HG03432 (cell line): Measurements from ENCODE around the gene RTL10.
"Not testable (repeated sequence)": the region's sequence is repeated elsewhere in the genome, so short reads cannot be mapped to it uniquely, and the experiment has no call there.

ENCODE experiments used
- ATAC-seq: cut with Tn5 transposase; IDR thresholded peaks from one replicate; pipeline ENCODE4 v1.9.1; 2021; ENCODE audit warnings: mild to moderate bottlenecking, moderate library complexity; ENCODE audit not compliant: unreplicated experiment

RTL10 gene

DNA sequence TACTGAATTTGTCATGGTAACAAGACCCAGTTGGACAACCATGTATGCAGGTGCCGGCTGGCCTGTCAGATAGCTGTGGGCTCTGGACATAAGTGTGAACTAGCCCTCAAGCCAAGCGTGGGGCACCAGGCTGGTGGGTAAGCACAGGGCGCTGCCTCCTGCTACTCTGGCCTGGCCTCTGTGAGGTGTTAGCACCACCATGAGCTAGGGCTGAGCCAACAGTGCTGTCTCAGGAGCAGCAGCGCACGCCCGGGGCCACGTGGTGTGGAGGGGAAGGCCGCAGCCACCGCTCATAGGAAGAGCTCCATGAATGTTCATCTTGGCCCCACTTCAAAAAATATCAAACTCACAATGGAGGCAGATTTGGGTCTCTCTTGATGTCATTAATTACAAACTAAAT is 35.3 kb upstream of the RTL10 start:
- no peak for ATAC-seq

- ATAC-seq: no peak
Observed at GRCh38 chr22:19888131-19888746, 33.6 kb upstream of the RTL10 start.

DNA sequence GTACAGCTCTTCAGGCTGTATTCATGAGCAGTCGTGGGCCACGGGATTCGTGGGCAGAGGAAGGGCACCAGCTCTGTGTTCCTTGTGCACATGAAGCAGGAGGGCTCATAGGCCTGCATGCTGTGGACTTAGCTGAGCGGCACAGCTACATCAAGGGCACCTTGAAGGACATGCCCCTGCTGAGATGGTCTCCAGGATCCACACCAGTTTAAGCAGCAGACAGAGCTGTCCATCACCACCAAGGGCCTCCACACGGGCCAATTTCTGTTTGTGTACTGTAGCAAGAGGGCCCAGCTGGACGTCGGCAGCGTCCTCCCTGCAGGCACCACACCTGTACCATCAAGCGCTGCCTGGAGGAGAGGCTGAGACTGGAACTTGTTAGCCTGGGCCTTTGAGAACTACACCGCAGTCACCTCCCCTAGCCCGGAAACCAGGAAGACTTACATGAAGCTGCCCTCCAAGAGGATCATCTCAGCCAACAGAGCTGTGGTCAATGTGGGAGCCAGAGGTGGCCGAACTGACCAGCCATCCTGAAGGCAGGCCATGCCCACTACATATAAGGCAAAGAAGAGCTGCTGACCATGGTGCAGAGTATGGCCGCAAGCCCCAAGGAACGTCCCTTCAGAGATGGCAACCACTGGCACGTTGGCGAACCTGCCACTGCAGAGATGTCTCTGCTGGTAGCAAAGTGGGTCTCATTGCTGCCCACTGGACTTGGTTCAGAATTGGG is 32.7 kb upstream of the RTL10 start:
- ATAC-seq: no peak

DNA sequence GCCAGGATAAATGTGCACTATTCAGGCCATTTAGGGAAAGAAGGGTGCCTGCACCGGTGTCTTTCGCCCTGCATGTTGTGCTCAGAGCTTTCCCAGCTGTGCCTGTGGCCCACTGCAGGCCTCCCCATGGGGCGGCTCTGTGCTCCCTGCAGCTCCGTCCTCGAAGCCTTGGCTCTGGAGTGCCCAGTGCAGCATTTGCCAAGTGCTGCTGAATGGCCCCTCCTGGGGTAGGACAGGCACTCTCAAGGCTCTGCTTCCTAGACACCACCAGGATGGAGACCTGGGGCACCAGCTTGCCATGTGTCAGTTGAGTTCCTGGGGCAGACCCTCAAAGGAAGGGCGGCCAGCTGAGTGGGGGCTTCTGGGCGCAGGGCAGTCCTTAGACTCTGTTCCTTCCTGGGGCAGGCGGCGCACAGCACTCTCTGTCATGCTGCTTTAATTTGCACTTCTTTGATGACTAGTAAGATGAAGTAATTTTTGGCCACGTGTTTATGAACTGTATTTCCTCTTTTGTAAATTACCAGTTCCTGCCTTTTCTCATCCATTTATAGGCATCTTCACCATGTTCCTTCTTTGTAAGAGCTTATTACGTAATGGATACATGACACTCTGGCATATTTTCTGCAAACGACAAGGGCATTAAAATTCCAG is 32.1 kb upstream of the RTL10 start:
- ATAC-seq: no peak

DNA sequence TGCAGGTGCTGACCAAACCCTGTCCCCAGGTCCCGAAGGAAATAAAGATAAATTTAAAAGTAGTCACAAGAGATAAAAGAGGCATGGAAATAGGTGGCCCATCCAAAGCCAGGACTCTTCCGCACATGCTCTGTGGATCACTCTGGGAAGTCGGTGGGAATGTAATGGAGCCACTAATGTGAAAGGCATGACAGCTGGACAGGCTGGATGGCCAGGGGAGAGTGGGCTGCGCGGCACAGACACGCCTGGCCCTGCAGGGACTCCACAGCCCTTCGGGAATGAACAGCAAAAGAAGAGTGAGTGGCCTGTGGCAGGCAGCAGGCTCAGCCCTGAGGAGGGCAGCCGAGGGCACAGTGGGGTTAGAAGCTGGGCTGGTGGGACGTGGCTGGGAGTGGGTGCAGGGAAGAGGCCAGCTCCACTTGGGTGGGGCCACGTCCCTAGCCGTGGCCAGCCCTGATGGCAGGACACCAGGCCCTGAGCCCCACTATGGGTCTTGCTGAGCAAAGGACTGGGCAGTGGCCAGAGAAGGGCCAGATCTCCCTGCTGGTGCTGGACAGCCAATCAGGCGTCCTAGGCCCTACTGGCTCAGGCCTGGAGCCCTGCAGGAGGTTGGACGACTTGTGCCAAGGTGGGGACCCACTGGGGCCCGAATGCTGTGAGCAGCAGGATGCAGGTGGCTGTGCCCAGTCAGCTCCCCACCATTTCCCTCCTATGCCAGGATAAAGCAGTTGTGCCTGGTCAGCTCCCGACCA is 31.3 kb upstream of the RTL10 start:
- no peak for ATAC-seq

DNA sequence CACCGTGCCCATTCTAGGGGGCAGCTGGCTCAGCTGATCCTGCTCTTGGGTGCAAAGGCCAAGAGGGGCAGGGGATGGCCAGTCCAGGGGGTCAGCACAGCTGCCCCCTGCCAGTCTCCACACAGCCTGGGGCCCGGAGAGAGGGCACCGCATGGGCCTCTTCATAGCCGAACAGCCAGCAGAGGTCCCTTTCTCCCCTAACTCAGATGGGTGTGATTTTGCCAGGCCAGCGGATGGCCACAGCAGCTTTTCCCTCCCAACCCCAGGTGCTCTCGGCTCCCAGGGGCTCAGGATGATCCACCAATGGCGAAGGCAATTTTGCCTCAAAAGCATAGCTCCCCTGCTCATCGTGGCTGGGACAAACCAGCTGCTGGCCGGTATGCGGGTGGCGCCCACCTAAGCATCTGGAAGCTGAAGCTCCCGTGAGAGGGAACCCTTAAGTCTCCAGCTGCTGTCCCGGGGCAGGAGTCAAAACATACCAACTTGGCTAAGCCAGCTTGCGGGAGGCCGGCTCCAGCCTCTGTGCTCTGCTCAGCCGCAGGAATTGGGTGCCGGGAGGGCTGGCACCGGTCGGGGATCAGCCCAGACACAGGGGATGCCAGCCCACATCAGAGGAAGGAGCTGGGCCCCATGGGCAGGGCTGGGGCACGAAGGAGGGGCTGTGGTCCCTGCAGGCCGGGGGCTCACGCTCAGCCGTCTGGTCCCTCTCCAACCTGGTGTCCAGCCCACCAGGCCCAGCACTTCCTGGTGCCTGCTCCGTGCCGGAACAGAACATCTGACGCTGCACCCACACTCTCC is 30.5 kb upstream of the RTL10 start:
- ATAC-seq: no peak

DNA sequence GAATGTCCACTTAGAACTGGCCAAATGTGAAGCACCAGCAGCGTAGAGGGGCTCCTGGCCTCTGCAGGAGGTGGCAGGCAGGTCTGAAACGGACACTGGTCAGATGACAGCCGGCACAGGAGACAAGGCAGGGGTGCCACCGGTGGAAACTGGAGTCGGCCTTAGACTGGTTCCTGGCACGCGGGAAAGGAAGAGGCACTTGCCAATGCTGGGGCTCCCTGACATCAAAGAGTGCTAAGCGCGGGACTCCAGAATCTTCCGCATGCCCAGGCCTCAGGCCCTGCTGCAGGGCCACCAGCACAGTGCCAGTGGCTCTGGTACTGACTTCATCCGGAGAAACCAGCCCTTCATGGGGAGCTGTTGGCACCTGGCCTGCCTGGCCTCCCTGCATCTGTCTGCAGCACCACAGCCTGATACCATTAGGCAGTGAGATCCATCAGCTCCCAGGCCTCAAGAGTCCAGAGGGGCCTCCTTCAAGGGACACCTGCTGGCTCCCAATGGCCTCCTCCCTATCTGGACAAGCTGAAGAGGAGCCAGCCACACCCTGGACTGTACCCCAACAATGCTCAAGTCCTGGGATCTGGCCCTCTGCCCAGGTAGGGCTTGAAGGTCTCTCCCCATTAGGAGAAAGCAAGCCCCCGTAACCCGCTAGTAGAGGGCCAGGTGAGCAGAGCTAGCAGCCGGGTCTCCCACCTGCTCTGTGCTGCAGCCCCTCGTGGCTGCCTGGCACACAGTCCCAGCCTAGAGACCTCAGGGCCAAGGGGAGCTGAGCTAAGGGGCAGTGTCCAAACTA is 29.7 kb upstream of the RTL10 start:
- ATAC-seq: no peak

DNA sequence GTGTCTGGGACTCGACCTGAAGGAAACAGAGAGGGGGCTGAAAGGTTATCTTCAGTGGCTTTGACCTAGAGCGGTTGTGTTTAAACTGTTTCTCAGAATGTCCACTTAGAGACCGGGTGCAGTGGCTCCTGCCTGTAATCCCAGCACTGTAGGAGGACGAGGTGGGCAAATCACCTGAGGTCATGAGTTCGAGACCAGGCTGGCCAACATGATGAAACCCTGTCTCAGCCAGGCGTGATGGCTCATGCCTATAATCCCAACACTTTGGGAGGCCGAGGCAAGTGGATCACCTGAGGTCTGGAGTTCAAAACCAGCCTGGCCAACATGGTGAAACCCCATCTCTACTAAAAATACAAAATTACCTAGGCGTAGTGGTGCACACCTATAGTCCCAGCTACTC is 28.8 kb upstream of the RTL10 start:
- not testable (repeated sequence) for ATAC-seq

DNA sequence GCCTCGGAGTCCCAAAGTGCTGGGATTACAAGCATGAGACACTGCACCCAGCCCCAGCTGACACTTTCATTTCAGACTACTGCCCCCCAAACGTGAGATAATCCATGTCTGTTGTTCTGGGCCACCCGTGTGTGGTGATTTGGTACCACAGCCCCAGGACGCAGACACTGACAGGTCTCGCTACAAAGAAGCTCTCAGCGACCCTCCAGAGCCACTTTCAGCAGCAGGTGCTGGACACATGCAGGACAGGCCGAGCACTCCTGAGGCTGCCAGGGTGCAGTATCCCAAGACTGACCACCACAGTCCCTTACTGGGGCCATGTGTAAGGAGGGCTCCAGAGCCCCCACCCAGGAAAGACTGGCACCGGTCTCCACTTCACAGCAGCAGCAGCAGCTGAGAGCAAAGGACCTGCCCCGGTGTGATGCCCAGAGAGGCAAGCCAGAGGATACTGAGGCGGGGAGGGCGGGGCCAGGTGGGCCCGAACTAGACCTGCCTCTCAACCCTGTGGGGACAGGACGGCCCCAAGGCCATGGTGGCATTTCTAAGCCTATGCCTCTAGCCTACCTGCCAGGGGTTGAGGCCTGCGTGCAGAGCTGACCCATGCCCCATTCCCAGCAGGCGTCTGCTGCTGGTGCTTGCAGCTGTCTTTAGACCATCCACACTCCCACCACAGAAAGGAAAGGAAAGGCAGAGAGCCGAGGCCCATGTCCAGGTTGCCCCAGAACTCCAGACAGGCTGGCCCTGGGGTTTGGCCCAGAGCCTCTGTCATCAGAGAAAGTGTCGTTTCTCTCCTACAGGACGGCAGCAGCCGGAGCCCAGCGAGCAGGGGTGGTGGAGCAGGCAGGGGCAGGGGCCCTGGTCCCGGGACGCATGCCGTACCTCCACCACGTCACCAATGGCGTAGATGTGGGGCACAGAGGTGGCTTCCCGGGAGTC is 28.0 kb upstream of the RTL10 start:
- no peak for ATAC-seq

DNA sequence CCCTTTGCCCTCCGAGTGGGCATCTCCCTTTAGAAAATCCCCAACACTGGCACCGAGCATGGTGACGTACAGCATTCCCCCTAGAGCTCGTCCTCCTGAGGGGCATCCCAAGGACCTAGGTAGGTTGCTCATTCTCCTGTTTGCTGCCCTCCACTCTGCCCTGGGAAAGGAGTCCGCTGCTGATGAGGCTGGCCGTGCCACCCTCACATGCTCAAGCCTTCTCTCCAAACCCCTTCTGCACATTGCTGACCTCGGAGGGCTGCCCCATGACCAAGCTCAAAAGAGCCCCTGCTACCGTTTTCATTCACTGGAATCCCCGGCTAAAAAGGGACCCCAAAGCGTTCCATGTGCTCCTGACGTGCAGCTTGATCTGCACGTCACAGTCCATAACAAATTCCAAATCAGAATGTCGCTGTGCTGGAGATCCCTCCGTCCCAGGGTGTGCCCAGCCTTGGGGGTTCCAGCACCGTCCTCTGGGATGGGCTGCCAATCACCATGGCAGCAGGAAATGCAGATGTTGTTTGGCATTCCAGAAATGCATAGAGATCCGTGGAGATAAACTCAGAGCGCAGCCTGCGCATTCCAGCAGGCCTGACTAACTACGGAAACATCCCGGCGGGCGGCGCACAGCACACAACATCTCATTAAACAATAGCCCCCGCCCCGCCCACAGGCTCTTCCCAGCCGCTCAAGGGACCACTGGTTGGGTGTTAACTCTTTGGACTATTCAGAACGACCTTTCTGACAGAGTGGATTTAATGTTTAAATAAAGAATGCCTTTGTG is 26.3 kb upstream of the RTL10 start:
- ATAC-seq: no peak

DNA sequence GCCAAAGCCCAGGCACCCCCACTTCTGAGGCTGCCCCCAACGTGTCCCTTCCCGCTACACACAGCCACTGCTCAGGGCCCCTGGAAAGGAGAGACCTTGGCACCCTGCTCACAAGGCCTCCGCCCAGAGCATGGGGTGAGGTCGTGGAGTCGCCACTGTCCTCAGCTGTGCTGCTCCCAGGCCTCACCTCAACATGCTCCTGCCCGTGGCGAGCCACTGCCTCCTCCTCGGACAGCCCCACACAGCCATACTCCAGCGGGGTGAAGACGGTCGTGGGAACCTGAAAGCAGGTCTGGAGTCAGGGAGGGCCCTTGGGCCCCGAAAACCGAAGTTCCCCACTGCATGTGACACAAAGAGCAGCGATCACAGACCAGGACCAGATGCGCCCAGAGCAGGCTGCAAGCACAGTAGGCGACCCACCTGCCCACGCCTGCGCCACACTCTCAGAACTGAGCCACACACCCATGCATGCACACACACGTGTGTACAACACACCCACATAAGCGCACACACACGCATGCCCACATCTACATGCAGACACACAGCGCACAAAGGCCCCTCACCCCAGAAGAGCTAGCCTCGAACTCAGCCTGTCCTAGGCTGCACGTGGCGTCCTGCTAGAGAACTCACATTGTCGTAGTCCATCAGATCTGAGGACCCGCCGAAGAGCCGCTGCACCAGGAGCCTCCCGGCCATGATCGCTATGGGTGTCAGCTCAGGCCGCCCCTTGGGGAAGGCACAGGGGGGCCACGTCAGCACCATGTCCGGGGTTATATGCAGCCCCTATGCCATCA is 25.5 kb upstream of the RTL10 start:
- no peak for ATAC-seq

GRCh38 chr22:19879643-19879991 is 24.9 kb upstream of the RTL10 start:
- no peak for ATAC-seq

GRCh38 chr22:19879246-19879570 is 24.5 kb upstream of the RTL10 start:
- ATAC-seq: no peak

GRCh38 chr22:19878461-19879245 is 24.0 kb upstream of the RTL10 start:
- ATAC-seq: no peak

- no peak for ATAC-seq
Observed at GRCh38 chr22:19877626-19878339, 23.1 kb upstream of the RTL10 start.

DNA sequence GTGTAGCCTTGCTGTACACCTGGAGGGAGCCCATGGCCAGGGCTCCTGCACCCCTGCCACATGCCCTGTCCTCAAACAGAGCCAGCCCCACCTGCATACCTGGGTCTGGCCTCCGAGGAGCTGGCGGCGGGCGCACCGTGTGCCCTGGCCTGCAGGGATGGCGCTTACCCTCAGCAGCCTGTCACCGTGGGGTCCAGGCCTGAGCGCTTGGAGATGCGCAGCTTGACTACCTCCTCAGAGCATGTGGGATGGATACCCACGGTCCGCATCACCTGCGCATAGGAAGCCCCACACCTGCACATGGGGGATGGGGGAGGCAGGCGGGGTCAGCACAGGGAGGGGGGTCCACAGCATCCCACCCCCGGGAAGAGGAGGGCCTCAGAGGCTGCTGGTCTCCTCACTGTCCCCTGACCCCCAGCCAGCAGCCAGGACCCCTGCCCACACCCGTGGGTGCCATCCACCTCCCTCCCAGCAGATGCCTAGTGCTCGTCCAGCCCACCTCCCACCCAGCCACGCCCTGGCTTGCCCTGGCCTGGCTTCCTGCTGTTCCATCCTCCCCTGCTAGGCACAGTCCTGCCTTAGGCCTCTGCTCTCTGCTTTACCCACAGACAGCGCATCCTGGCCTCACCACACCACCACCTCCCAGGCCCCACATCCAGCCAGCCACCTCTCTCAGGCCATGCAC is 22.4 kb upstream of the RTL10 start:
- no peak for ATAC-seq
